ENCODE data around the gene ZSCAN16.
"Not testable (repeated sequence)": the region's sequence is repeated elsewhere in the genome, so short reads cannot be mapped to it uniquely, and the experiment has no call there.

Gene ZSCAN16

GRCh38 chr6:28089054-28089453, 35.4 kb upstream of the ZSCAN16 start:
- TF ChIP-seq EZH2phosphoT487 (conservative IDR thresholded peaks at IDR 0.05; ENCODE audit: low read length) (no peak), CTCF (IDR thresholded peaks at IDR 0.05; ENCODE audit: insufficient read depth, low read length, poor library complexity, severe bottlenecking) (no peak)
- peaks cover 38% of the 10 kb centered on the region for H3K36me3 ChIP-seq (ENCODE audit: low read length)
- H3K4me3 ChIP-seq (ENCODE audit: insufficient read depth, low read length, poor library complexity, severe bottlenecking), result no peak overlapping the region

GRCh38 chr6:28090917-28091586, 33.4 kb upstream of the ZSCAN16 start:
- Histone ChIP-seq H3K79me2 (ENCODE audit: insufficient read depth, low read length) (no peaks in the 10 kb centered on the region), H3F3A (ENCODE audit: insufficient read depth) (no peaks in the 10 kb centered on the region), H3K4me3 (ENCODE audit: insufficient read depth, low read length, poor library complexity, severe bottlenecking) (no peak overlapping the region)

More at GRCh38 chr6:28089054-28089453, 35.4 kb upstream of the ZSCAN16 start:
- Histone ChIP-seq H3K27ac (ENCODE audit: low read depth, low read length) (no peak overlapping the region), H2AFZ (ENCODE audit: low read depth, low read length, severe bottlenecking) (no peak overlapping the region), H3F3A (ENCODE audit: insufficient read depth) (no peaks in the 10 kb centered on the region), H3K27me3 (ENCODE audit: low read length) (no peaks in the 10 kb centered on the region), H3K9me2 (replicated peaks; ENCODE audit: insufficient read depth, low read length) (no peaks in the 10 kb centered on the region), H3K79me2 (ENCODE audit: insufficient read depth, low read length) (no peaks in the 10 kb centered on the region), H3K9ac (ENCODE audit: low read length) (no peak overlapping the region), H3K9me3 (ENCODE audit: insufficient read depth, low read length) (peaks cover 27% of the 10 kb centered on the region; the same call in 1 of the 2 replicates), H4K20me1 (ENCODE audit: low read depth, low read length) (no peaks in the 10 kb centered on the region), H3K4me2 (ENCODE audit: low read depth, low read length, poor library complexity, severe bottlenecking) (no peak overlapping the region)

DNA sequence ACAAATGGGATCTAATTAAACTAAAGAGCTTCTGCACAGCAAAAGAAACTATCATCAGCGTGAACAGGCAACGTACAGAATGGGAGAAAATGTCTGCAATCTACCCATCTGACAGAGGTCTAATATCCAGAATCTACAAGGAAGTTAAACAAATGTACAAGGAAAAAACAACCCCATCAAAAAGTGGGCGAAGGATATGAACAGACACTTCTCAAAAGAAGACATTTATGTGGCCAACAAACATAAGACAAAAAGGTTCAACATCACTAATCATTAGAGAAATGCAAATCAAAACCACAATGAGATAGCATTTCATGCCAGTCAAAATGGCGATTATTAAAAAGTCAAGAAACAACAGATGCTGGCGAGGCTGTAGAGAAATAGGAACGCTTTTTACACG, 22.2 kb upstream of the ZSCAN16 start:
- not testable (repeated sequence) for H3K4me2 ChIP-seq (ENCODE audit: low read depth, low read length, poor library complexity, severe bottlenecking); H3K9me3 ChIP-seq (ENCODE audit: insufficient read depth, low read length); H3K9ac ChIP-seq (ENCODE audit: low read length); H3K79me2 ChIP-seq (ENCODE audit: insufficient read depth, low read length); H2AFZ ChIP-seq (ENCODE audit: low read depth, low read length, severe bottlenecking); H3K27ac ChIP-seq (ENCODE audit: low read depth, low read length); H3K4me3 ChIP-seq (ENCODE audit: insufficient read depth, low read length, poor library complexity, severe bottlenecking); H3K36me3 ChIP-seq (ENCODE audit: low read length); H4K20me1 ChIP-seq (ENCODE audit: low read depth, low read length); H3K27me3 ChIP-seq (ENCODE audit: low read length); H3K9me2 ChIP-seq (replicated peaks; ENCODE audit: insufficient read depth, low read length)
- peaks cover 14% of the 10 kb centered on the region for H3F3A ChIP-seq (ENCODE audit: insufficient read depth)

More at GRCh38 chr6:28090917-28091586, 33.4 kb upstream of the ZSCAN16 start:
- peaks cover 27% of the 10 kb centered on the region; the same call in 1 of the 2 replicates for H3K9me3 ChIP-seq (ENCODE audit: insufficient read depth, low read length)
- no peak overlapping the region for H3K27ac ChIP-seq (ENCODE audit: low read depth, low read length)
- no peaks in the 10 kb centered on the region for H3K9me2 ChIP-seq (replicated peaks; ENCODE audit: insufficient read depth, low read length)
- no peak overlapping the region for H2AFZ ChIP-seq (ENCODE audit: low read depth, low read length, severe bottlenecking)
- TF ChIP-seq CTCF (IDR thresholded peaks at IDR 0.05; ENCODE audit: insufficient read depth, low read length, poor library complexity, severe bottlenecking) (no peak), EZH2phosphoT487 (conservative IDR thresholded peaks at IDR 0.05; ENCODE audit: low read length) (no peak)
- H3K27me3 ChIP-seq (ENCODE audit: low read length), result no peaks in the 10 kb centered on the region
- H3K36me3 ChIP-seq (ENCODE audit: low read length), result peaks cover 35% of the 10 kb centered on the region
- H3K4me2 ChIP-seq (ENCODE audit: low read depth, low read length, poor library complexity, severe bottlenecking), result no peak overlapping the region
- H3K9ac ChIP-seq (ENCODE audit: low read length), result no peak overlapping the region
- no peaks in the 10 kb centered on the region for H4K20me1 ChIP-seq (ENCODE audit: low read depth, low read length)

GRCh38 chr6:28102699-28103098, 21.7 kb upstream of the ZSCAN16 start:
- peaks cover 14% of the 10 kb centered on the region for H3F3A ChIP-seq (ENCODE audit: insufficient read depth)
- not testable (repeated sequence) for H3K79me2 ChIP-seq (ENCODE audit: insufficient read depth, low read length); H3K9ac ChIP-seq (ENCODE audit: low read length); H3K27ac ChIP-seq (ENCODE audit: low read depth, low read length); H4K20me1 ChIP-seq (ENCODE audit: low read depth, low read length); H3K36me3 ChIP-seq (ENCODE audit: low read length); H2AFZ ChIP-seq (ENCODE audit: low read depth, low read length, severe bottlenecking); H3K9me2 ChIP-seq (replicated peaks; ENCODE audit: insufficient read depth, low read length); H3K4me3 ChIP-seq (ENCODE audit: insufficient read depth, low read length, poor library complexity, severe bottlenecking); H3K4me2 ChIP-seq (ENCODE audit: low read depth, low read length, poor library complexity, severe bottlenecking); H3K9me3 ChIP-seq (ENCODE audit: insufficient read depth, low read length); H3K27me3 ChIP-seq (ENCODE audit: low read length)

Data from SU-DHL-6 (cell line).